Ishikawa (cell line): ENCODE results near the gene TGFBR3L.

Experiments used
- CREB1 ChIP-seq: IDR thresholded peaks from 2 replicates; pipeline ENCODE4 v1.6.1; 2012; ENCODE audit warnings: low read depth
- EGR1 ChIP-seq: IDR thresholded peaks from 2 replicates; pipeline ENCODE4 v1.6.1; 2012
- EP300 ChIP-seq: IDR thresholded peaks from 2 replicates; pipeline ENCODE4 v1.6.1; 2012; ENCODE audit warnings: borderline replicate concordance
- MAX ChIP-seq: IDR thresholded peaks from 2 replicates; pipeline ENCODE4 v1.6.1; 2012
- RAD21 ChIP-seq: IDR thresholded peaks from 2 replicates; pipeline ENCODE4 v1.6.1; 2012; ENCODE audit warnings: low read depth
- REST ChIP-seq: IDR thresholded peaks from 2 replicates; pipeline ENCODE4 v1.6.1; 2012; ENCODE audit warnings: low read depth, mild to moderate bottlenecking
- TAF1 ChIP-seq: IDR thresholded peaks from 2 replicates; pipeline ENCODE4 v1.6.1; 2012; ENCODE audit warnings: low read depth, mild to moderate bottlenecking
- TCF12 ChIP-seq: IDR thresholded peaks from 2 replicates; pipeline ENCODE4 v1.6.1; 2012; ENCODE audit warnings: low read depth
- TEAD4 ChIP-seq: IDR thresholded peaks from 2 replicates; pipeline ENCODE4 v1.6.1; 2012
- YY1 ChIP-seq: IDR thresholded peaks from 2 replicates; pipeline ENCODE4 v1.6.1; 2012; ENCODE audit warnings: low read depth
- ZBTB7A ChIP-seq: IDR thresholded peaks from 2 replicates; pipeline ENCODE4 v1.6.1; 2012; ENCODE audit warnings: low read depth

GRCh38 chr19:7903244-7904073, 11.2 kb upstream of the TGFBR3L start, which contains the start of gene MAP2K7:
- TF ChIP-seq REST (no peak), RAD21 (peak; percentile 46; the same call in 1 of the 2 replicates), TAF1 (peak; percentile 82), MAX (peak; percentile 96), EP300 (no peak), TCF12 (peak; percentile 36), EGR1 (no peak), YY1 (peak; percentile 90), CREB1 (no peak), ZBTB7A (no peak), TEAD4 (no peak)
